ENCODE measurements around the gene ALCAM.

ALCAM gene

DNA sequence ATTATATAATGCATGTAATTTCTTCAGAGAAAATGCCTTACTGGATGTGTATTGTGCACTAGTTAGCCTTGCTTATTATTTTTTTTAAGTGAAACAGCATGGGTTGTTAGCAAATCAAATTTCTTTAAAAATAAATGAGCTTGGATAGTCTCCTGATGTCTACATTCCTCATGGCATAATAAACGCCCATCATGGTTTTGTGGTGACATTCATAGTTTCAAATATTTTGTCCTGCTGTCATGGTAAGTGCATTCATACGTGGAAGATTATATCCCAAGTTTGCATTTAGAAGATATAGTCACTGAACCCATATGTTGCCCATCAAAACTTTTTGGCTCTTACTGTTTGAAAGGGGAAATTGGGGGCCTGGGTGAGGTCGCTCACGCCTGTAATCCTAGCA, 130.7 kb downstream of the ALCAM start:
- peak; percentile 37 for DNase-seq

DNA sequence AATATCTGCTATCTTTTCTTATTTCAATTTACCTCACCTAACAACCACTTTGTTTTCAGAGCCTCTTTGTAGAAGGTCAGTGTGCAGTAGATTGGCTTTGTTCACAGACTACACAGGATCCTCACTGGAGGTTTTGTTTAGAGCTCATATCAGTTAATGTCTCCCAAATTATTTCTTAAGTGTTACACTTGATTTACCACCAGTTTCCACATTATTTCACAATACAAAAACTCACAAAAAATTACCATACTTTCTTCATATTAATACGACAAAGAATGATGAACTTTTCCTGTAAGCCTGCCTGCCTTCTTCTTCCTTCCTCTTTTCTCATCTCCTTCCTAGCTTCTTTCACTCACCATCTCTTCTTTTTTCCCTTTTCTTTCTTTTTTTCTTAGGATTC, 133.3 kb downstream of the ALCAM start:
- DNase-seq, result no peak

DNA sequence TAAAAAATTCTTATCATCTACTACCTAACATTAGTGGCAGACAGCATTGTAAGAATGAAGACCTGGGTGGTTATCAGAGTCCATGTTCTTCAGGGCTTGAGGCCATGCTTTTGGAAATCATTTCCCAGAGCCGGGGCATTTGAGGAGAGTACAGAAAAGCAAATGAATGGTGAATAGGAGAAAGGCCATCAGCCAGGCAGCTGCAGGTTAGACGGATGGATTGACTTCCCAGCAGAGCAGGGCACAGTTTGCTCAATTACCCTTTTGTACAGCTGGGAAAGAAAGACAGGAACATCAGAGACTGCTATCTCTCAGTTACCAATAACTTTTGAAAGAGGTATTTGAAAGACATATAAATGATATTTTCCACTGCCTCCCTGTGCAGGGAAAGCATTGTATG, 135.6 kb downstream of the ALCAM start:
- no peak for DNase-seq

DNA sequence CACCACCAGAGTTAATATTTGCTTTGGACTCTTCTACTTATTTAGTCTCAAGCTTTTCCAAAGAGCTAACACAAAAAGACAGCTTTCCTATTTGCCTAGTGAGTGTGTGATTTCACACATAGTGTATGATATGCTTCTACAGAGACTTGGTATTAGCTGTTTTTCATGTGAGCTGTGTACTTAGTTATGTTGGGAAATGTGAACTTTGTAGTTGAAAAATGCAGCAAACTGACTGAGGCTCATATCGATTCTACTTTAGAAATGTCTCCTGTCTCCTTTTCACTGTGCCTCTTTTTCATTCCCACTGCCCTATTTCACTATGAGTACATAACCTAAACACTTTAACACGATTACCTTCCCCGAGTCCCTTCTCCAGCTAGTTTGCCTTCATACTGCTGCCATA, 136.5 kb downstream of the ALCAM start:
- no peak for DNase-seq

DNA sequence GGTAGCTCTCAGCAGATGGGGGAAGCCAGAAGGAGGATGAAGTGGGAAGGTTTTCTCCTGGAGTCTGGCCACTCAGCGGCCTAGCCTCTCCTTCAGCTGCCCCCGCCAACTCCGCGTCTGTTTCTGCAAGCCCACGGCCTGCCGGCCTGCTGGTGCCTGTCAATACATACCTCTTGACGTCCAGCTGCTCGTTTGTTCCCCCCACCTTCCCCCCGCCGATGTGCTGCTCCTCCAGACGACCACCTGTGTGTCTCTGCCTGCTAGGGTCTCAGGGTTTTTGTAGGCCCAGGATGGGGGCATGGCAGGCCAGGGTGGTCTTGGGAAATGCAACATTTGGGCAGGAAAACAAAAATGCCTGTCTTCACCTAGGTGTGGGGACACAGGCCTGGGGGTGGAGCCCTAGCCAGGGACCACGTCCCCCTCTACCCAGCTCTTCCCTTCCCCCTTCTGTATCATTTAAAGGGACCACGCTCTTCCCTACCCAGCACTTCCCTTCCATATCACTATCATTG, 137.8 kb downstream of the ALCAM start:
- no peak for DNase-seq

DNA sequence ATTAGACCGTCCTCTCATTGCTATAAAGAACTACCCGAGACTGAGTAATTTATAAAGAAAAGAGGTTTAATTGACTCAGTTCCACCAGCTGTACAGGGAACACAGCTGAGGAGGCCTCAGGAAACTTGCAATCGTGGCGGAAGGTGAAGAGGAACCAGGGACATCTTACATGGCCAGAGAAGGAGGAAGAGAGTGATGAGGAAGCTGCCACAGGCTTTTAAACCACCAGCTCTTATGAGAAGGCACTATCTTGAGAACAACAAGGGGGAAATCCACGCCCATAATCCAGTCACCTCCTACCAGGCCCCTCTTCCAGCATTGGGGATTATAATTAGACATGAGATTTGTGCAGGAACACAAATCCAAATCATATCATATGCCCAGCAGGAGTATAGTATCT, 138.5 kb downstream of the ALCAM start:
- no peak for DNase-seq

DNA sequence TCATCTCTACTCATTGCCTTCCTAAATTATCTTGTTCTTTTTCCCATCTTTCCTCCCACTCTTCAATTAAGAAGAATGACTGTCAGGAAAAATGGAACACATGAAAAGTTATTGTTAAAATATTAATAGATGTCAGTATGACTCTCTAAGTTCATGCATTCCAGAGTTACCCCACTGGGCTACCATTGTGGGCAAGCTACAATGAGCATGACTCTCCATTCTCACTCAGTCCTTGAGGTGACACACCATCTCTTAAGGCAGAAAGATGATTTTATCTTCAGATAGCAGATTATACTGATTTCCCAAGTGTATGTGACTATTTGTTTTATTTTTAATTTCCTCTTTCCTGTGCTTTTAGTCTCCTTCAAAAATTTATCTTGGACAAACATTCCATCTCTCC, 144.3 kb downstream of the ALCAM start:
- no peak for DNase-seq

DNA sequence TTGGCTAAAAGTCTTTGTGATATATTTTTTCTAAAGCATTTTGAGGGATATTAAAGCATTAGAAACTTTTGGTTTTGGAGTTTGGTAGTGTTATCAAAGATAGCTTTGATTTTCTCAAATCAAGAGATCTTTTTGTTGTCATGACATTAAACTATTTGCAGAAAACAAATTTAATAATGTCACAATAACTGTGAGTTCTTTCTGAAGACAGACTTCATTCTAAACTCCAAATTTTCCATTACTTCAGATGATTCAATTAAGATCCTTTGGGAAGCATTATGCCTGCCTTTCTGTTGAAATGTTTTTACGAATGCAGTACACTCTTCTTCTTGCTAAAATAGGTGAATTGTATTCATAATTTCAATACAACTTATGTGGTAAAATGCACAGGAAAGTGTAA, 145.4 kb downstream of the ALCAM start:
- no peak for DNase-seq

DNA sequence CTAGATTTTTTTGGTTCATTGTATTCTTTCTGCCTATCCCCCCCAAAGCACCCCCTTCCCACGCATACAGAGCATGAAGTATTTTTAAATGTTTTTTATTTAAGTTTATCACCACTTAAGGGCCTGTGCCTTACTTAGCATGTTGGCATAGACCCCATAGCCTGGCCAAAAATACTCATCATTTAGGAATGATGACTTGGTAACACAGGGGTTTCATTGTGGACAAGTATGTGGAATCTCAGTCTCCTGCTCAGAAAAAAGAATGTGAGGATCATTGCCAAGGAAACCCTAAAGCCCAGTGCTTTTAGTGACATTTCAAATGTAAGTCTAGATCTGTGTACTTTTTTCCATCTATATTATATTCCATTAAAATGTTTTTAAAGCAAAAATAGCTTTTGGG, 146.3 kb downstream of the ALCAM start:
- peak; percentile 82 for DNase-seq

DNA sequence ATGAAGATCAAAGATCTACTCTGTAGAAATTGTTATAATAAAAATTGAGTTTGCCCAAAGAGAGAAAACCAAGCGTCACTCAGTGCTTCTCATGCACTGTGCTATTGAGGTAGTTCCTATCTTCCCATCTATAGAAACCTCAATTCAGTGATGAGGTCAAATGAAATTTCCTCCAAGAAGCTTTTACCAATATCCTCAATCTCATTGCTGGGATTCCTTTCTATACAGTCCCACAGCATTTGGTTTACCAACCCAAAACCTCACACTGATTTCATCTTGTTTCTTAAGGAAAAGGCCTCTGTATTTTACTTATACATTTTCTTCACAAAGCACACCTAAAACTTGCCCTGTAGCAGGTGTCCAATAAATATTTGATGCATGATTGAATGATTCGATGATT, 147.2 kb downstream of the ALCAM start:
- DNase-seq, result peak; percentile 47

DNA sequence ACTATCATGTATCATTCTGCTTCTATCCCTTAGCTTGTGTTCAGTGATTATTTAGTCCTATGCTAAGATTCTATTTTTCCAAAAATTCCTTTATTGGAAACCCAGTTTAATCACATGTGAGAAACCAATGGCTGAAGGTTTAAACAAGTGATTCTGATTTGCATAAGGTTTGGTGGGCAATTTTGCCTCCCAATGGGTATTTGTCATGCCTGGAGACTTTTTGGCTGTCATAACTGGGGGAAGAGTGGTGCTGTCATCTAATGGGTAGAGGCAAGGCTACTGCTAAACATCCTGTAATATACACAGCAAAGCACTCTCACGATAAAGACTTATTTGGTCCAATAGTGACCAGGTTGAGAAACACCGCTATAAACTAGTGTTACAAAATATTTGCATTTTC, 148.7 kb downstream of the ALCAM start:
- DNase-seq, result no peak

DNA sequence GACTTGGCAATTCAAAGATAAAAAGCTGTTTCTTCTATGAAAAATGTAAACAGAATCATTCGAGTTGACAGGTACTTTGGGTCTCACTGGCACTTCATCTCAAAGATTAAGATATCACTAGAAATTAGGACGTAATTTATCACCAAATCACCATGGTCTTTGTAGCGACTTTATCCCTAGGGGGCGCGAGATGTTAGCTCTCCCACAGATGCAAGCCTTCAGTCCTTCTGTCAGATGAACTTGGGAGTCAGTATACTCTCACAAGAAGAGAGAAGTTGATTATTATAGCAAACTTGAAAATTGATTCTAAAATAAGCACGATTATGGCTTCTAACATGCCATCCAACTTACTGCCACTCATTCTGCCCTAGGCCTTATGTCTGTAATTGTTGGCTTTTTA, 150.3 kb downstream of the ALCAM start:
- no peak for DNase-seq

DNA sequence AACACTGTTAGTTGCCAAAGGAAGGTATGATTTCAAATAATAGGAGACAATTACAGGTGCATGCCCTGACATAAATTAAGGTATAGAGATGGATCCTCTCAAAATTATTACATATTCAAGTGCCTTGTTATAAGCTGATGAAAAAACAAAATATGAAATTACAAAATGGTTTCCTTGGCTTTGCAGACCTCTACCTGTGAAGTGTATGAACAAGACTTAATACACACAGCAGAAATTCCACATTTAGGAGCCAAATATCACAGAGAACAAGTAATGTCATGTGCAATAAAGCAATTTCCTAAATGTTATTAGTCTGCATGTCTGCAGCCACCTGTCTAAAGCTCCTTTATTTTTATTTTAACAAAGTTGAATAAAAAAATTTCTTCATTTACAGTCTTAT, 151.5 kb downstream of the ALCAM start:
- DNase-seq, result no peak

DNA sequence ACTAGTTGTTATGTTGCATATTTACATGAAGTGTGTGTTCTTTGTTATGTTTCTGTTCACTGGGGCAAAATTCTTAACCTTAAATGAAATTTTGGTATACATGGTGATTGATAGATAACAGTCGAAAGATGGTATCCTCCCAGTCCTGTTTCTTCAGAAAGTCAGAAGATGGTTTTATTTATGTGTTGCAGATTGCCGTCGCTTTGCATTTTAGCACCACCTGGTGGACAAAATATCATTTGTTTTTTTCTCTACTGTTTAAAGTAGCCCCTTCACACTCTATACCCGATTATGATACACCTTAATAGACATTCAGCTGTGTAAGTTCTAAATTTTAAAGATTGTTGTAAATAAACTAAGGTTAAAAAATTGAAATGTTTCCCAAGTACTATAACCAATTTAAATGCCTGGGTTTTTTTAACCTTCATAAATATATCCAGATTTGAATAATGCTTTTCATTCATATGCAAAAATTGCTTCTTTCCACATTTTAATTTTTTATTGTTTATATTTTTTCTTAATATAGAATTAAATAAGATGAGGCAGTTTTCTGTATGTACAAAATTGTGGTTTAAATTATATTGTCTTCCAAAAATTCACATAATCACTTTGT, 152.2 kb downstream of the ALCAM start:
- DNase-seq, result peak; percentile 66

DNA sequence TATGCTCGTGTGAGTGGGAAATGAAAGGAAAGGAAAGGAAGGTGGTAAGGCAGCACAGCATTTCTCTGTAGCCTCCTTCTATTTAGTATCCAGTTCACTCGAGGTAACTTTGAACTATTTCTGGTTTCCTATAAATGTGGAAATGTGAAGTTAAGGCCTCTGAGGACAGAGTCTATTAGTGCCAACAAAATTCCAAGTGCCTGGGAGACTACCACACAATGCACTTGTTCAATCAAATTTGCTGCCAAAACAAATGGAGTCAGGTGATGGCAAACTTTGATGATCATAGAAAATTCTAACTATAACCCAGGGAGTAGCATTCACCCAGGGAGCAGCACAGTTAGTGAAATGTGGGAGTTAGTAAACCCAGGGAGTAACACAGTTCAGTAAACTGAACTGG, 155.1 kb downstream of the ALCAM start:
- no peak for DNase-seq

DNA sequence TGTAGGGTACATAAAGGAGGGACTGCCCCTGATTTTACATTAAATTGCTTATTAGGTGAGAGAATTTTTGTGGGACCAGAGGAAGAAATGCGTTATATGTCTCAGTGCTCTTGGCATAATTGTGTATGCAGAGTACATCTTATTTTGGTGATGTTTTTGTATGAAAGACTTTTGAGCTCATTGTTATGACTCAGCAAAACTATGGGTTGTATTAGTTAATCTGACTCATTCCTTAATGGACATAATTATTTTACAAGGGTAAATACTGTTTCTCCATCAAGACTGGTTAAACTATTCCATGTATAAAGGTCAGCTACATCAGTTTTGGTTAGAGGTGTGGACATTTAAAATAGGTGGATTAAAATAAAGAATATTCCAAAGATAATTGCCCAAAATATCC, 156.8 kb downstream of the ALCAM start:
- DNase-seq, result peak; percentile 44

DNA sequence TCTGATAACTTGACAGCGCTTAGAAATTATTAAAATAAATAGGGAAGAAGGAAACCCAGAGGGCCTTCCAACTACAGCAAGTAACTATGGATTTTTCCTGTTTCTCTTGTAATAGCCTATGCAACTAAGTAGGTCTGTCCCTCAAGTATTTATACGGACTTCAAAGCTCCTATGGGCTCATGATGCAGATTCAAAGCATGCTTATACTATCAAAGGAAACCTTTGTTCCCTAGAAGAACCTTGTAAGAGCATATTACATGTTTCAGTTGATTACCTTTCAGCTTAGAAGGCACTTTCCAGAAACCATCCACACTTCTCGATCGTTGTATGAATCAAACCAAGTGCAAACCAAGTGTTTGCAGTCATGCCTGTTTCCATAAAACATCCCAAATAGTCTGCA, 158.8 kb downstream of the ALCAM start:
- DNase-seq, result no peak

DNA sequence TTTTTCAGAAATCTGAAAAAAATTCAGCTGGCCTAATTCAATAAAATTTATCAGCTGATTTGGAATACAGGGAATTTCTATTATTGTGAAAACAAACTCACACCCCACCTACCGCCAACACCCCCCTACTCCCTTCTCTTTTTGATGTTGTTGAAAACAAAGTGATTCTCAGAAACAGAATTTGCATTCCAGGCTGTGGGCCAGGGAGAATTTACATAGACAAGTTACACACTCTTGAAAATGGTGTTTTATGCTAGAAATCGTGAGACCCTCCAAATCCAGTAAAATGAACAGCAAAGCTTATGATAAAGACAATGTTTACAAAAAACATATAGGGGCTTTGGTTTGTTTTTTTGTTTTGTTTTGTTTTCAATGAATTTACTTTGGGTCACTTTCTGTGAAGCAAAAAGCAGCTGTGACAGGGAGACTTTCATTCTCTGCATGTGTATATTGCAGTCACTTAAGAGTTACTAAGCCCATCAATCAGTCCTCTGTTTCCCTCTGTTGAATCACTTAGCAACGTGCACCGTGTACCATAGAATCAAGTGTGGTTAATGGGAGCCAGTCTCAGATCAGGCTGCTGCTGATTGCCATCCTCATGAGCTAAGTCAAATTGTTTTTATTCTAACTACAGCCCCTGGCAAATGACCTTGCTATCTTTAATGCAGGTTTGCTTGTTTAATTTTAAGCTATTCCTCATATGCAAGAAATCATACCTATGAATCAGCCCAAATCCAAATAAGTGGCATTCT, 159.8 kb downstream of the ALCAM start:
- no peak for DNase-seq

DNA sequence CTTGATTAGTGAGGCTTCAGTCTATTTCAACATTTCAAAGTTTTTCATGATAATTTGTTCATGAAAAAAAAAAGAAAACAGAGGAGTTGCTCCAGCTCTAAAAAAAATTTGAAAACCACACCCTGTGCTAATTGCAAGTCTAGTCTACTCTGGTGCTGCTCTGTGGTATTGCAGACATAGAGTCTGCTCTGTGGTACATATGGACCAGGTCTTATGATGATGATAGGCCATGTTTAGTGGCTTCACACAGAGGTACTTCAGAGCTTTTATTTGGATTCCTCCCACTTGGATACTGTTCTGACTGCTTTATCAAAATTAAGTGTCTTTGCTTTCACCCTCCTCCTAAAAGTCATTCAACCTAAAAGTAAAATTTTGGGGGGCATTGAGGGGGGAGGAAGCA, 160.8 kb downstream of the ALCAM start:
- no peak for DNase-seq

DNA sequence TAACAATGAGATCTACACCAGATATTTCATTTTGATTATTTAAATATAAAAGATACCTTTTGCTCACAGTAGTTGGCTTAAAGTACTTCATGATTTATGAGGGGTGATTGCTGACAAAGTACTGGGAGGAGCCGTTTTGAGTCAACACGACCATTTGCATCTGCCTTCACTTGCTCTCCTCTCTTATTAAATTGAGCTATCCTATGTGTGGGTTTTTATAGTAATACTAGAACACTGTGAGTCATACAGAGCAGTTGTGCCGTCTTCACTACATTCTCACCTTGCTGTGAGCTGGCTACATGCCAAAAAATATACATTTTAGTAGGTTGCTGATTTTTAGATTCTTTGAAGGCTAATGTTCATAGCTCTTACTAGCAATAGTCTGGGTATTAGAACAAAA, 161.2 kb downstream of the ALCAM start:
- DNase-seq, result peak; percentile 40

DNA sequence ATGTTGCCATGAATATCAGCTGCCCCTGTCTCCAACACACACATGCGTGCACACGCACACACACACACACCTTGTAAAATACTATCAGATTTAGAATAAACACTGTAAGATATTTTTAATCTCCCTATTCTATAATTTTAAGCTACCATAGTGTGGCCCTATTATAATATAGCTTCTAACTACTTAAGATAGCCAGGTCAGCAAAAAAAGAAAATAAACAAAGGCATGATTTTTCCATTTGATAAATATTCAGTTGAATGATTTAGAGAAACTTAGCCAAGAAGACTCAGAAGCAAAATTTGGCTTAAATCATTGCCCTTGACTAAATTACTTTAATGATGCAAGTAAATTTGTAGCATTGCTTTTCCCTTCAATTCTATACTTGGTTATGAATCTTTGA, 162.2 kb downstream of the ALCAM start:
- DNase-seq, result no peak

DNA sequence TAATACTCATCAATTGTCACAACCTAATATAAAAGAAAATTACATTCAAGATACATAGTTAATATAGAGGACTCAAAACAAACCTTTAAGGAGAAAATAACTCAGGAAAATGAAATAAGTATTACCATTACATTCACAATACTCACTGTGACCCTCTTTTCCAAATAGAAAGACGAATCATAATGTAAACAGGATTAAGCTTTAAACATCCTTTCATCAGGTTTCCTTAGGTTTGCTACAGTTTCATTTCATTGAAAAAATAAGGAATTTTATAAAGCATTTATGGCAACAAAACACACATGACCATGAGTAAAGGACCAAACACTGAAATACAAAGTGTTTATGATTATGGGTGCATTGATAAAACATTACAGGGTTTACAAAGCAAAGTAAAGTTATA, 162.7 kb downstream of the ALCAM start:
- DNase-seq, result no peak

DNA sequence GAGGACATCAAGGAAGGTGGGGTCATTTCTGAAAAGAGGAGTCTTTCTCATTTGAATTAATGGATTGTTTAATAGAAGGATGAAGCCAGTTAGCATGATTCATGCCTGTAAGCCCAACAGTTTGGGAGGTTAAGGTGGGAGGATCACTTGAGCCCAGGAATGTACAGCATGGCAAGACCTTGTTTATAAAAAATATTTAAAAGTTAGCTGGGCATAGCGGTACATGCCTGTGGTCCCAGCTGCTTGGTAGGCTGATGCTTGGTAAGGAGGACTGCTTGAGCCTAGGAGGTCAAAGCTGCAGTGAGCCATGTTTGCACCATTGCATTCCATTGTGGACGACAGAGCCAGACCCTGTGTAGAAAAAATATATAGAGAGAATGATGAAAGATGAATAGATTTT, 165.5 kb downstream of the ALCAM start:
- DNase-seq, result no peak

DNA sequence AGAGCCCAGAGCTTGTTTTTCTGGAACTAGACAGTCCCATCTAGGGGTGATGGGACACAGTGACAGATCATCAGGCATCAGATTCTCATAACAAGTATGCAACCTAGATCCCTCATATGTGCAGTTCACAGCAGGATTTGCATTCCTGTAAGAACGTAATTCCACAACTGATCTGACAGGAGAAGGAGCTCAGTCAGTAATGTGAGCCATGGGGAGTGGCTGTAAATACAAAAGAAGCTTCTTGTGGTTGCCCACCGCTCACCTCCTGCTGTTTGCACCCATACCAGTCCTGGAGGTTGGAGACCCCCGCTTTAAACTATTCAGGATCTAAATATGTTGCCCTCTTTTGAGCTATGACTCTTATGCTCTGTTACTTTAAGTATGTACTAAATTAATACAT, 167.3 kb downstream of the ALCAM start:
- peak; percentile 70 for DNase-seq

DNA sequence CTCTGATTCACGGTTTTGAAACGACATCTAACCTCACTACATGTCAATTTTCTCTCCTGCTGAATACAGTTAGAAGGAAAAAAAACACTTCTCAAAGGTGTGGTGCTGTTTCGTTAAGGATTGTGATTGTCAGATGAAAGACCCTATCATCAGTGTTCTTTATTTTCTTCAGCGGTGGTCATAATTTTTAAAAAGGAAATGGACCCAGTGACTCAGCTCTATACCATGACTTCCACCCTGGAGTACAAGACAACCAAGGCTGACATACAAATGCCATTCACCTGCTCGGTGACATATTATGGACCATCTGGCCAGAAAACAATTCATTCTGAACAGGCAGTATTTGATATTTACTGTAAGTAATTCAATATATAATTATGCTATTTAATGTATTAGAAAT, 167.8 kb downstream of the ALCAM start:
- no peak for DNase-seq

Data from fibroblast of skin of right quadriceps (primary cell).